ENCODE data around the gene MACROD1. TPM values are rescaled to one million over a fixed set of nuclear protein-coding genes. Genes with fewer than 3 reads are reported as not detected.
"Not testable (repeated sequence)": the region's sequence is repeated elsewhere in the genome, so short reads cannot be mapped to it uniquely, and the experiment has no call there.

Gene MACROD1
- total RNA-seq, 1 donor from 2014 or later: 19.3 TPM

GRCh38 chr11:64185693-64186491 lies 20.0 kb upstream of the MACROD1 start, which contains the start of gene STIP1:
TSS of gene STIP1 (plus strand) at chr11:64186171. CDS start at chr11:64186262, 91 bp downstream.
- peak; percentile 100 for DNase-seq (ENCODE audit: low spot score)

GRCh38 chr11:64185175-64185692 lies 19.3 kb upstream of the MACROD1 start:
- DNase-seq (ENCODE audit: low spot score): peak; percentile 88

GRCh38 chr11:64183890-64184289 lies 18.0 kb upstream of the MACROD1 start:
- DNase-seq (ENCODE audit: low spot score): no peak

GRCh38 chr11:64181506-64182411 lies 15.8 kb upstream of the MACROD1 start:
- DNase-seq (ENCODE audit: low spot score): peak; percentile 94

- no peak for DNase-seq (ENCODE audit: low spot score)
These were observed 15.0 kb upstream of the MACROD1 start for GRCh38 chr11:64180891-64181290.

- no peak for DNase-seq (ENCODE audit: low spot score)
These were observed 13.2 kb upstream of the MACROD1 start for GRCh38 chr11:64178951-64179639.

- DNase-seq (ENCODE audit: low spot score): no peak
These were observed 12.3 kb upstream of the MACROD1 start for GRCh38 chr11:64178203-64178602.

GRCh38 chr11:64176751-64177150 lies 10.8 kb upstream of the MACROD1 start:
- DNase-seq (ENCODE audit: low spot score): no peak

- DNase-seq (ENCODE audit: low spot score): no peak
These were observed 7.9 kb upstream of the MACROD1 start for GRCh38 chr11:64173616-64174355.

GRCh38 chr11:64170419-64170818 lies 4.5 kb upstream of the MACROD1 start:
- no peak for DNase-seq (ENCODE audit: low spot score)

- DNase-seq (ENCODE audit: low spot score): no peak
These were observed 452 bp downstream of the MACROD1 start for GRCh38 chr11:64165481-64165841.

GRCh38 chr11:64164392-64165312 lies 1.3 kb downstream of the MACROD1 start:
- no peak for DNase-seq (ENCODE audit: low spot score)

- DNase-seq (ENCODE audit: low spot score): no peak
These were observed 2.0 kb downstream of the MACROD1 start for GRCh38 chr11:64163951-64164350.

GRCh38 chr11:64162769-64163168 lies 3.1 kb downstream of the MACROD1 start:
- DNase-seq (ENCODE audit: low spot score): not testable (repeated sequence)

- DNase-seq (ENCODE audit: low spot score): no peak
These were observed 4.9 kb downstream of the MACROD1 start for GRCh38 chr11:64161037-64161436.

GRCh38 chr11:64157631-64158394 lies 8.1 kb downstream of the MACROD1 start:
- no peak for DNase-seq (ENCODE audit: low spot score)

GRCh38 chr11:64156235-64157011 lies 9.5 kb downstream of the MACROD1 start:
- no peak for DNase-seq (ENCODE audit: low spot score)

GRCh38 chr11:64153812-64154211 lies 12.1 kb downstream of the MACROD1 start:
- DNase-seq (ENCODE audit: low spot score): no peak
